DLD1 (cell line): Measurements from ENCODE around the gene PPFIBP1.
"Not testable (repeated sequence)": the region's sequence is repeated elsewhere in the genome, so short reads cannot be mapped to it uniquely, and the experiment has no call there.

Experiments used
- in situ Hi-C: cut with HindIII; loops from 2 replicates; pipeline ENCODE4 v1.10.0; 2017; ENCODE audit warnings: low sequenced_read_pairs

PPFIBP1 gene

DNA sequence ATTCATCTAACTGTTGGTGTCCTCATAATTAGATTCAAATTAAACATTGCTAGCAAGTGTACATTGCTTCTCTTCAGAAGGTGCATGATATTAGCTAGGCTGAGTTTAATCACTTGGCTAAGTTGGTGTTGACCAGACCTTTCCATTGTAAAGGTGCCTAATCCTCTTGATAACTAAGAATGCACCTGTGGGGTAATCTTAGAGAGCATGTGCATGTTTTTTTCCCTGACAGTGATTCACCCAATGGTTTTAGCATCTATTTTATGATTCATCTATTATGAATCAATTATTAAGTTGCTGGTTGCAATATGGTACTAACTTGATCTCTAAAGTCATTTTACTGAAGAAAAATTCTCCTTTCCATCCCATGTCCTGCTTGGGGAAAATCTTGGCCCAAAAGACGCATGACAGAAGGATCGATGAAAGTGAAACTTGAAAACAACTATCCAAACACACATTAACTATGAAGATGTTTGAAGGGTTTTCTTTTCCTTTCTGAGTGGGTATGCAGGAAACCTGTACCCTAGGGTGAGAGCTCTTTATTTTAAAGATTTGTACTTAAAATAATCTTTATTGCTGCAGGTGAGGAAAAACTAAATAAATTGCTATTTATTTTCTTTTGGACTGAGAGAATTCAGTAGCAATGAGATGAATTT lies 64.2 kb downstream of the PPFIBP1 start:
- in situ Hi-C loops: not testable (repeated sequence)

- in situ Hi-C loops: no loop called here
These were observed 64.8 kb downstream of the PPFIBP1 start for GRCh38 chr12:27588776-27589175.

DNA sequence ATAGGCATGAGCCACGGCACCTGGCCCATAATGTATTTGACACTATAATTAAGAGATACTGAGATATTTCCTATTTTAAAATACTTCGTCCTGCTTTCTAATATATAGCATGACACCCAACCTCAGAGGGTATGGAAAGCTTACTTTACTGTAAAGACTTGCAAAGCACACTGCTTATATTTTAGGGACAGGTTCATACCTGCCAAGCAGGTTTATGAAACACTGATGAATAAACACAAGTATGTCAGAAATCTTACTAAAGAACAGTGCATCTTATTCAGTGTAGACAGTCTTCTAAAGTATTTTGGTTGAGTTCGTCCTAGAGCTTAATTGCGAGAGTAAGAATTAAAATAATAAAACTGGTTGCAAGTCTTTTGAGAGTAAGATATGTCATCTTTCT lies 65.4 kb downstream of the PPFIBP1 start:
- in situ Hi-C loops: no loop called here

GRCh38 chr12:27591698-27592097 lies 67.7 kb downstream of the PPFIBP1 start:
- in situ Hi-C loops: not testable (repeated sequence)

DNA sequence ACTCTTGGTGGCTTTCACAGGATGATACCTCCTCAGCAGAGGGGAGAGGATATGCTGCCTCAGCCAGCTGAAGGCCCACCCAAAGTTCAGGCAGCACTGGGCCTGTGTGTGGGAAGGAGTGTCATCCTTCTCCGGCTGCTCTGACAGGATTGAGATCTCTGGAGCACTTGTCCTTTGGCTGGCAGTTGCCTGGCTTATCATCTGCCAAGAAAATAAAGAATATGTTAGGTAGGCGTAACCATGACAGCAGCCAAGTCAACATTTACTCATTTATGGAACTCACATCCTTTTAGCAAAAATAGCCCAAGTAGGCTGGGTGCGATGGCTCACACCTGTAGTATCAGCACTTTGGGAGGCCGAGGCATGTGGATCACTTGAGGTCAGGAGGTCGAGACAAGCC lies 68.5 kb downstream of the PPFIBP1 start:
- in situ Hi-C loops: no loop called here

DNA sequence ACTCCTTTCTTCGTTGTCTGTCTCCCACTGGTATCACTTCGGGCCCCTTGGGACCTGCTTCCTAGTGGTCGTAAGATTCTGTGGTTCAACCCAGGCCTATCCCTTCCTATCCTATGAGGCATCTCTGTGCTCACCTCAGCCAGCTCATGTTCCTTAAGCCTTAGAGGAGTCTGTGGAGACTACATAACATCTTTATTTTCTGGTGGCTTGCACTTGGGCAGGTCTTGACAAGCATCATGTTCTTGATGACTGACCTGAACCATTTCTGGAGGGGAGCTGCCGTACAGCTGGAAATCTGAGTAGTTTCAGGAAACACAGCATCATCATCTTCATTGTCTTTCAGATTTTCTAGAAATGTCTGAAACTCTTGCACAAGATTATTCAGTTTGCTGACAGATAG lies 69.3 kb downstream of the PPFIBP1 start:
- in situ Hi-C loops: no loop called here

GRCh38 chr12:27595231-27595642 lies 71.2 kb downstream of the PPFIBP1 start:
- in situ Hi-C loops: no loop called here

DNA sequence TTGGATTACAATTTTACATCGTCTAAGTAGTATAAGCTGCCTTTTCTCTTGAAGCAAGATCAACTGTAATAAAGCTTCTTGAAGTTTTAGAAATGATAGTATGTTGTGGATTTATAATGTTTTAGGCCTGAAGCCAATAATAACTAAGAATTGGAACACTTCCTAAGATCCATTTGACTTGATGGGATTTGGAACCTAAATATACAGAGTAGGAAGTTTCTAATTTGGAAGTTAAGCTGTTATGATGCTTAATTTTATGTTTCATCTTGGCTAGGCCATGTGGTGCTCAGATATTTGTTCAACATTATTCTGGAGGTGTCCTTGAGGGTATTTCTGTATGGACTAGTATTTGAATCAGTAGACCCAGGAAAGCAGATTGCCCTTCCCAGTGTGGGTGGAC lies 74.9 kb downstream of the PPFIBP1 start:
- in situ Hi-C loops: not testable (repeated sequence)

GRCh38 chr12:27601056-27601828 lies 77.2 kb downstream of the PPFIBP1 start:
- in situ Hi-C loops: not testable (repeated sequence)

DNA sequence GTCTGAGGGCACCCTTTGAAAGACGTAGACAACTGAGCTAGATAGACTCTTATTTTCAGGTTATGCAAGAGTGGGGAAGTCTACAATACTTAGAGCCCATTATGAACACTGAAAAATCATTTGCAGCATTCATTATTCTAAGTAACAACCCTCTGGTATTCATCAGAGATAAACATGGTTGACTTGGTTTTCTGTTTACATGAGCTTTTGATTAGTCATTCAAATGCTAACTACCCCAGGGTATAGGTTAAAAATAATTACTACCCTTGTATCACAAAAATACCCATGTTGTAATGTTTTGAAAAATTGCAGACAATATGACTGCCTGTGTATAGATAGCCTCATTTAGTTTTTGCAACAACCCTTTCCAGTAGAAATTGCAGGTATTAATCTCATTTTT lies 78.5 kb downstream of the PPFIBP1 start:
- in situ Hi-C loops: no loop called here

DNA sequence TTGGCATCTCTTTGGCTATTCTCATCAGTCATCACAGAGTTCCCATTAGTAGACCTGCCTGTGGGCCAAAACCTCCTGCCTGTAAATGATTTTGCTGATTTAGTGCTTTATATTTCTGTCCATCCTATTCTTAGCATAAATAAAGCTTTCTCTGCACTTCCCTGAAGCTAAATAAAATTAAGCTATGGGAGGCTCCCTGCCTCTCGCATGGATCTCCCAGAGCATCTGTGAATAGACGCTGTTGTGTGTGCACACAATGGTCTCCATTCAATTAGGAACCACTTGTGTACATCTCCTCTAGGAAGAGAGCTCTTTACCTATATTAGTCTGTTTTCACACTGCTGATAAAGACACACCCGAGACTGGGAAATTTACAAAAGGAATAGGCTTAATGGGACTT lies 80.4 kb downstream of the PPFIBP1 start:
- in situ Hi-C loops: no loop called here

DNA sequence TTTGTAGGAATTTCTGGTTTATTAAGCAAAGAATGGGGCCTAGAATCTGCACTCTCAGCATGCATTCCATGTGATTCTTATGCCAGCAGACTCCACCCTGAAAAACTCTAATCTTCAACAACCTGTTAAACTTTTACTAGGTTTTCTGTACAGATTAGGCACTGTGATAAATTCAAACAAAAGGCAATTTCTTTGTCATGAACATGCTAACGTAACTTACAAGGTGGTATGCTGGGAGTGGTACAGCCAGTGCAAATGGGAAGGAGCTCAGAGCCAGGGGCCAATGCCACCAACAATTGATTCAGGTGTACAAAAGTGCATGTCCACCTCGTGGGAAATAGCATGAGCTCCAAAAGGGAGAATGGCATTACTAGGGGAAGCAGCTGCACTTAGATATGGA lies 83.0 kb downstream of the PPFIBP1 start:
- in situ Hi-C loops: no loop called here

- in situ Hi-C loops: no loop called here
These were observed 83.6 kb downstream of the PPFIBP1 start for GRCh38 chr12:27607591-27607990.

DNA sequence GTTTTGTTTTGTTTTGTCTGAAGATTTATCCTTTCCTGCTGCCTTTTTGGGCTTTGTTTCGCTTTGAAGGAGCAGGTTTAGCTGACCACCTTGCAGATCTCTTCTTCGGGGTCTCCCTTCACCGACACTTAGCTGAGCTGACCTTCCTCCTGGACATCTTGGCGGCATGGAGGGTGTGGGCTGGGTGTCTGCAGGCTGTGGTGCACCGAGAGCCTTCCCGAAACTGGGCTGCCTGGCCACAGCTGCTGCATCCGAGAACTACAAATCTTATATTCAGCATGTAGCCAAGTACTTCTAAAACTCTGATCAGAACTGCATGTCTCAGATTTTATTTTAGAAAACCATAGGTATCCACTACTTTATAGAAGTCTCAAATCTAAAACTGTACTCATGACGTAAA lies 84.9 kb downstream of the PPFIBP1 start:
- in situ Hi-C loops: no loop called here

GRCh38 chr12:27610374-27610773 lies 86.4 kb downstream of the PPFIBP1 start:
- in situ Hi-C loops: no loop called here

DNA sequence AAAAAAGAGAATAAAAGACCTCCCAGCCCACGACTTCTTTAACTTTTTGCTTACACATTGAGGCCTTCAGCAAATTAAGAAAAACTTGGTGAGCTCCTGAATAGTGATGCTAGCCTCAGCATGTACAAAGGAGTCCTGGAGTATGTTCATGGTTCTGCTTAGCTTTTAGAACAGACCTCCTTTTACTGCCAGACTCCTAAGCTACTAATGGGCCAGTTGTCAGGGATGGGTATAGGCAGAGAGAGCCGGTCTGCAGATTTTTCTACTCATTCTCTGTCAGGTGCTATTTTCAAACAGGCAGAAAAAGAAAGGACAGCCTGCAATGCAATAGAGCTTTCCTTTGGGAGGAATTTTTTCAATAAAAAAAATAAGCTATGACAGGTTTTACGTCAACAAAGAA lies 90.4 kb downstream of the PPFIBP1 start:
- in situ Hi-C loops: no loop called here

DNA sequence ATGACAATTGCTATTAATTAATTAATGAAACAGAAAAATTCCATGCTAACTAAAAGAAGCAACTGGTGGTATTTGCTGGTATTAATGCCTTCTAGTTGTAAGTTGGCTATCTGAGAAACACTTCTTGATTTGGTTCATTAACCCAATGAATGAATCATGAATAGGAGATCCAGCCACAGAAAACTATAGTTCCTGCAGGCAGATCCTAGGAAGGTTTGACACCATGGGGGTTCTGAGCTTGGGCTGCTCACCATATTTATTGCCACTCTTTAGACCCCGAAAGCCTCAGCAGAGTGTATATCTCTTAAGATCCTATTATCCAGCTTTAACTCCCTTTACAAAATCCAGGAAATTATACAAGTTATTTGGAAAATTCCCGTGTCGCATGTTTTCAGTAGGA lies 90.9 kb downstream of the PPFIBP1 start:
- in situ Hi-C loops: no loop called here

- in situ Hi-C loops: no loop called here
These were observed 91.4 kb downstream of the PPFIBP1 start for GRCh38 chr12:27615331-27615891.

DNA sequence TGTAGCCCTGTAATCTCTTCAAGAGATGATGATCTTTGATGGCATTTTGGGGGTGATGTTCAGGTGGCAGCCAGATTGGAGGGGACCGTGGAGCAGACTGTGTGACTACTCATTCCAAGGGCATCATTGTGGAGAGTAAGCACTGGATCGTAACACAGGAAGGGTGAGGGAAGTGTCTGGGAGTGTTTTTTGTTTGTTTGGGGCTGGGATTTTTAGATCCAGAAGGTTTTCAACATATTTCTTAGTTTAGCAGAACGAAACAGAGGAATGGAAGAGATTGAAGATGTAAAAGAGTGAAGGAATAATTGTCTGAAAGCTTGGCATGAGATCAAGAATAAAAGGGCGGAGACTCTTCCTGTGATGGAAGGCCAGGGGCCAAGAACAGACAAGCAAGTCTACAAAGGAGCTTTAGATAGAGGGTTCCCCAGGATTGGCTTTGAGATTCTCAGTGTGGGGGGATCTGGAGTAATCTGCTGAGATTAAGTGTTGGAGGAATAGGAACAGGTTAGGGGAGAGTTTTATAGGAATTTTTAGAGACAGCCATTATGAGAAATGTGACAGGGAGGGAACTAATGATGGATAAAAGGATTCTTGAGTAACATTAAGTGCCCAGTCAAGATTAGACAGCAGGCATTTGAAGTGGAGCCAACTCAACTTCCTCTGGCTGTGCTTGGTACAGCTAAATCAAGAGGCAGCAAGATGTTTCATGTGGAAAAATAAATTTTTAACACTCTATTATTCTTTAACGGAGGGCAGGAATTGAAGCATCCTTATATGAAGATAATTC lies 92.5 kb downstream of the PPFIBP1 start:
- in situ Hi-C loops: no loop called here

GRCh38 chr12:27618836-27619235 lies 94.8 kb downstream of the PPFIBP1 start:
- in situ Hi-C loops: no loop called here

DNA sequence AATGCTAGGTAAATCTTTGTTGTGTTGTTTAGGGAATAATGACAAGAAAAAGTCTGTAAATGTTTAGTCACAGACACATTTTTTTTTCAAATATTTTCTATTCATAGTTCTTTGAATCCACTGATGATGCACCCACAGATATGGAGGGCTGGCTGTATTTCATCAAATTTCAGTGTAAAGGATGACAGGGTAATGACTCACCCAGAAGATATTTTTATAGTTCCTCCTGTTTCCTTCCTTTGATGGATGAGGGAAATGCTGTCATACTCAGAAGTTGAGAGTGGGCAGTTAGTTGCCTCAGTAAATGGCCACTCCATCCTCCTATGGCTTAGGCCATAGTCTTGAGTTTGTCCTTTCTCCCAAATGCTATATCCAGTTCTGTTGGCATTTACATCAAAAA lies 95.3 kb downstream of the PPFIBP1 start:
- in situ Hi-C loops: no loop called here
